Rectal smooth muscle tissue (tissue), 1 donor: ENCODE data around the gene SOX1.

Experiments used
- H3K27ac ChIP-seq: one replicate; pipeline ENCODE4 v1.7.0; 2013; ENCODE audit warnings: low read depth, low read length, inconsistent platforms
- H3K27me3 ChIP-seq: one replicate; pipeline ENCODE4 v1.7.0; 2013; ENCODE audit warnings: low read length; ENCODE audit not compliant: control insufficient read depth, insufficient read depth
- H3K36me3 ChIP-seq: one replicate; pipeline ENCODE4 v1.7.0; 2013; ENCODE audit warnings: low read length; ENCODE audit not compliant: control insufficient read depth, insufficient read depth
- H3K4me1 ChIP-seq: one replicate; pipeline ENCODE4 v1.7.0; 2013; ENCODE audit warnings: low read length; ENCODE audit not compliant: control insufficient read depth, insufficient read depth
- H3K4me3 ChIP-seq: one replicate; pipeline ENCODE4 v1.7.0; 2013; ENCODE audit warnings: low read length
- H3K9ac ChIP-seq: one replicate; pipeline ENCODE4 v1.7.0; 2013; ENCODE audit warnings: low read length

The SOX1 gene

GRCh38 chr13:112067116-112067741, at the start of gene SOX1:
SOX1 (plus strand) TSS chr13:112067149; CDS start chr13:112067659, 510 bp downstream.
- peaks cover 32% of the 10 kb centered on the region for H3K27me3 ChIP-seq
- H3K4me3 ChIP-seq, result peak within 1 kb of the TSS; percentile 36

GRCh38 chr13:112024577-112024976, 42.4 kb upstream of the SOX1 start:
- H3K27me3 ChIP-seq, result no peaks in the 10 kb centered on the region
- H3K27ac ChIP-seq, result no peak overlapping the region
- no peaks in the 10 kb centered on the region for H3K4me1 ChIP-seq
- H3K36me3 ChIP-seq, result no peaks in the 10 kb centered on the region
- H3K4me3 ChIP-seq, result no peak overlapping the region
- H3K9ac ChIP-seq, result no peak overlapping the region

More at GRCh38 chr13:112067116-112067741, at the start of gene SOX1:
- H3K36me3 ChIP-seq, result no peaks in the 10 kb centered on the region
- no peaks in the 10 kb centered on the region for H3K4me1 ChIP-seq
- H3K9ac ChIP-seq, result no peak within 1 kb of the TSS
- H3K27ac ChIP-seq, result no peak within 1 kb of the TSS

- Histone ChIP-seq H3K36me3 (no peaks in the 10 kb centered on the region), H3K27me3 (no peaks in the 10 kb centered on the region), H3K4me1 (no peaks in the 10 kb centered on the region), H3K27ac (no peak overlapping the region), H3K4me3 (no peak overlapping the region), H3K9ac (no peak overlapping the region)
Measured at GRCh38 chr13:112027250-112027649, 39.7 kb upstream of the SOX1 start.

GRCh38 chr13:112028481-112028880, 38.5 kb upstream of the SOX1 start:
- no peaks in the 10 kb centered on the region for H3K4me1 ChIP-seq
- no peak overlapping the region for H3K27ac ChIP-seq
- no peaks in the 10 kb centered on the region for H3K27me3 ChIP-seq
- H3K4me3 ChIP-seq, result no peak overlapping the region
- no peak overlapping the region for H3K9ac ChIP-seq
- no peaks in the 10 kb centered on the region for H3K36me3 ChIP-seq

GRCh38 chr13:112029143-112029542, 37.8 kb upstream of the SOX1 start:
- Histone ChIP-seq H3K27ac (no peak overlapping the region), H3K27me3 (no peaks in the 10 kb centered on the region), H3K4me1 (no peaks in the 10 kb centered on the region), H3K9ac (no peak overlapping the region), H3K4me3 (no peak overlapping the region), H3K36me3 (no peaks in the 10 kb centered on the region)

- H3K4me3 ChIP-seq, result no peak overlapping the region
- H3K27me3 ChIP-seq, result no peaks in the 10 kb centered on the region
- no peaks in the 10 kb centered on the region for H3K36me3 ChIP-seq
- no peak overlapping the region for H3K27ac ChIP-seq
- H3K4me1 ChIP-seq, result no peaks in the 10 kb centered on the region
- H3K9ac ChIP-seq, result no peak overlapping the region
Measured at GRCh38 chr13:112032186-112032993, 34.6 kb upstream of the SOX1 start.

GRCh38 chr13:112034231-112034630, 32.7 kb upstream of the SOX1 start:
- H3K36me3 ChIP-seq, result no peaks in the 10 kb centered on the region
- H3K27ac ChIP-seq, result no peak overlapping the region
- H3K27me3 ChIP-seq, result no peaks in the 10 kb centered on the region
- H3K4me1 ChIP-seq, result no peaks in the 10 kb centered on the region
- no peak overlapping the region for H3K9ac ChIP-seq
- H3K4me3 ChIP-seq, result no peak overlapping the region

GRCh38 chr13:112034846-112035245, 32.1 kb upstream of the SOX1 start:
- Histone ChIP-seq H3K27ac (no peak overlapping the region), H3K36me3 (no peaks in the 10 kb centered on the region), H3K4me1 (no peaks in the 10 kb centered on the region), H3K27me3 (no peaks in the 10 kb centered on the region), H3K4me3 (no peak overlapping the region), H3K9ac (no peak overlapping the region)

- H3K4me1 ChIP-seq, result no peaks in the 10 kb centered on the region
Measured at GRCh38 chr13:112042496-112042895, 24.5 kb upstream of the SOX1 start.

GRCh38 chr13:112052213-112052612, 14.7 kb upstream of the SOX1 start:
- Histone ChIP-seq H3K4me3 (no peak overlapping the region), H3K27me3 (peaks cover 10% of the 10 kb centered on the region), H3K9ac (no peak overlapping the region), H3K27ac (no peak overlapping the region), H3K4me1 (no peaks in the 10 kb centered on the region), H3K36me3 (no peaks in the 10 kb centered on the region)

More at GRCh38 chr13:112042496-112042895, 24.5 kb upstream of the SOX1 start:
- H3K27me3 ChIP-seq, result no peaks in the 10 kb centered on the region
- no peak overlapping the region for H3K27ac ChIP-seq
- H3K4me3 ChIP-seq, result no peak overlapping the region
- no peaks in the 10 kb centered on the region for H3K36me3 ChIP-seq
- H3K9ac ChIP-seq, result no peak overlapping the region

- Histone ChIP-seq H3K4me1 (no peaks in the 10 kb centered on the region), H3K27me3 (peaks cover 13% of the 10 kb centered on the region), H3K36me3 (no peaks in the 10 kb centered on the region), H3K4me3 (no peak overlapping the region), H3K27ac (no peak overlapping the region), H3K9ac (no peak overlapping the region)
Measured at GRCh38 chr13:112053167-112053743, 13.7 kb upstream of the SOX1 start.

- no peaks in the 10 kb centered on the region for H3K36me3 ChIP-seq
- H3K27me3 ChIP-seq, result peaks cover 20% of the 10 kb centered on the region
- no peak overlapping the region for H3K9ac ChIP-seq
- H3K4me3 ChIP-seq, result no peak overlapping the region
- no peaks in the 10 kb centered on the region for H3K4me1 ChIP-seq
- H3K27ac ChIP-seq, result no peak overlapping the region
Measured at GRCh38 chr13:112053744-112054615, 13.0 kb upstream of the SOX1 start.
